RPMI7951 (cell line): ENCODE measurements around the gene PNPLA7. TPM values are rescaled to one million over a fixed set of nuclear protein-coding genes. Genes with fewer than 3 reads are reported as not detected.

Experiments
- DNase-seq: peaks from one replicate; pipeline ENCODE4 v3.0.0-alpha.2; 2012; ENCODE audit warnings: low read depth
- total RNA-seq: library from RNA; depleted of rRNA; stranded (reverse); fragments of >200 nt; shearing (Covaris generic); gene quantifications from 2 replicates; pipeline ENCODE4 v1.2.3, GENCODE V29; 2014

The PNPLA7 gene
- total RNA-seq, 1 experiment from 2014 or later: not detected

DNA sequence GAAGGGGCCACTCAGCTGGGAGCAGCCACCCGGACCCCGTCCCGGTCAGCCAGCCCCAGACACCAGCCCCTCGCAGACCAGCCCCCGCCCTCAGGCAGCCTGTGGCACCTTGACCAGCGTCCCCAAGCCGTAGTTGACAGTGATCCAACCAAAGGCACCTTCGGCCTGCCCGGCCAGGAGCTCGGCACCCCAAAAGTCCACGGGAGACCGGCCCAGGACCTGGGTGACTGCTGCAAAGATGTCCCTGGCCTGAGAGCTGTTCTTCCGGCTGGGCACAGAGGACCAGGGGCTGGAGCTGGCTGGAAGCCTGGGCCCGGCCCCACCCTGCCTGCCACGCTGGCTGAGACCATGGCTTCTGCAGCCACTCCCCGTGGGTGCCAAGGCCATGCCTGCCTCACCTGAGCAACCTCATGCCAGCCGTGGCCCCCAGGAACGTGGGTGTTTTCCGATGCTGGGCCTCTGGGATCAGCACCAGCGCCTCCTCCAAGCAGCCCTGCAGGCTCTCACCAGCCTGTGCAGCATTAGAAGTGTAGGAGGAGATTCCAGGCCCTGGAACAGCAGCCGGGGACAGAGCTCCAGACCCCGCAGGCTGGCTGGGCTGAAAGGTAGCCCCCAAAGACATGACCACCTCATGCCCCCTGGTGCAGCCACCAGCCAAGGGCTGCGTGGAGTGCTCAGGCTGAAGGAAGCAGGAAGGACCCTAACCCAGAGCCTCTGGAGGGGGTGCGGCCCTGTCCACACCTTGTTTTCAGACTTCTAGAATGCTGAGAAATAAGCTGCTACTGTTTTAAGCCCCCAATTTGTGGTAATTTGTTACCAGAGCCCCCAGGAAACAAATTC is 113.2 kb downstream of the PNPLA7 start:
- no peak for DNase-seq

DNA sequence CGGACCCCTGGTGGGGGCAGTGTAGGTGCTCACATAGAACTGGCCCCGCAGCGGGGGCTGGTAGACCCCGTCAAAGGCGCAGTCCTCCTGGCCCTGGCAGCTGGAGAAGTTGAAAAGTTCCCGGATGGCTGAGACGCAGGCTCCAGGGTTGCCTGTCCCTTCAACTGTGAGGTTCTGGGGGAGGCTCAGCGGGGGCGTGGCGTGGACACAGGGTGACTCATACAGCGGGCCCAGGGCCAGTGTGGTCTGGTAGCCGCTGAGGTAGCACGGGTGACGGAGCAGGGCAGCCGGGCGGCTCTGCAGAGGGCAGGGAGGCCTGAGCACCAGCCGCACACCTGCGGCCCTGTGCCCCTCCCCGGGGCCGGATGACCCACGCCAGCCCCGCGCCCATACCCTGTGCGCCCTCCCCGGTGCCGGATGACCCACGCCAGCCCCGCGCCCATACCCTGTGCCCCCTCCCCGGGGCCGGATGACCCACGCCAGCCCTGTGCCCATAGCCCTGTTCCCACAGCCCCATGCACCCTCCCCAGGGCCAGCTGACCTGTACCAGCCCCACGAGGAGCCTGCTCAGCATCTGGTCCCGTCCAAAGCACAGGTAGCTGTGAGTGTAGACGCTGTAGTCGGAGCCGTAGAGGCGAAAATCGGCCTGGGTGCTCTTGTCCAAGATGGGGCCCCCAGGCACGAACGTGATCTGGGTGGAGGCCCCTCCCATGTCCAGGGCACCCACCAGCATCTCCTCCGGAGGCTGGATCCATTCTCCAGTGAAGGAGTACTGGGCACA is 114.0 kb downstream of the PNPLA7 start:
- DNase-seq: peak; percentile 84

DNA sequence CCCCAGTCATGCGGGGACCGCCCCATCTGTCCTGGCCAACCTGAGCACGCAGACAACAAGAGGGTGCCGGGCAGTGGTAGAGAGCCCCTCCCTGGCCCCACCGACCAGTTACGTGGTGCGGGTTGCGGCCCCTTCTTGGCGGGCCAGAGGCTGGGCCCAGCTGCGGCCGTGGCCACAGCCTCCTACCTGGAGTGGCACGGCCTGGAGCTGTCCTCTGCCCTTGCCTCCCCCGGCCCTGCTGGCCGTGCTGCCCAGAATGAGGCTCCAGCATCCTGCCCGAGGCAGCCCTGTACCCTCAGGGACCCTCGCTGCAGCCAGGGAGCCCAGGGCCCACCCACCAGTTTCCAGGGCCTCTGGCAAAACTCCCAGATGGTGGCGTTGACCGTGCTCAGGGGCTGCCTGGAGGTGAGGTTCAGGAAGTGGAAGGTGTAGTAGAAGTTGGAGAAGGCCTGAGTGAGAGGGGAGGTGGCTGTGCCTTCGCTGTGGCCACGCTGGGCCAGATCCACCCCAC is 114.8 kb downstream of the PNPLA7 start:
- no peak for DNase-seq

DNA sequence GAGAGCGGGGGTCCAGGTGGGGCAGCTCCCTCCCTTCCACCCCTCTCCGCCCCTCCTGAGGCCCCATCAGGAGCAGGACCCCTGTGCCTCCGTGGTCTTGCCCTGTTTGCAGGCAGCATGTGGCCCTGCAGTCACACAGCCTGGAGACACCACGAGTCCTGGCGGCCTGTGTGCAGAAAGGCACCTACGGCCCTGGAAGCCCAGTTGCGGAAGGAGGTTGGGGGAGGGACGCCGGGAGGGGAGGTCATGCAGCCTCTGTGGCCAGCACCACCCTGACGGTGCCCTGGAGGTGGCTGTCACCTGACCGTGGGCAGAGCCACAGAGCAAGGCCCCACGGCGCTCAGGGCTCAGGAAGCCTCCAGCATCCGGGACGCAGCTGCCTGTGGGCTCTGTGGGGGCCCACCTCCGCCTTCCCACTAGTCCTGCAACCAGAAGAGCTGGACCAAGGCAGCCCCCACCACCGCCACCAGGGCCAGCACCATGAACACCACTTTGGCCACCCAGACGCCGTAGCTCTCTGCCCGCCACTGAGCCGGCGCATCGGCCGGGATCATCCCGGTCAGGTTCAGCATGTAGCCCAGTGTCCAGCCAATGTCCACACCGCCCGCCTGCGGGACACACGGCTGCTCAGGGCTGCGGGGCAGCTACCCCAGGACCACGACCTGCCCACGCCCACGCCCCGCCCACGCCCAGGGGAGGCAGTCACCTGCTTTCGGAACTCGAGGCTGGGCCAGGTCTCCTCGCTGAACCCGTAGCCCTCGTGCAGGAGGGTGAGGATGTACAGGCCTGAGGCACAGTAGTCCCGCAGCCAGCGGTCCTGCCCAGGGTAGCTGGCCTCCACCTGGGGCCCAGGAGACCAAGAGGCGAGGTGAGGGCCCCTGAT is 115.5 kb downstream of the PNPLA7 start:
- DNase-seq: no peak

DNA sequence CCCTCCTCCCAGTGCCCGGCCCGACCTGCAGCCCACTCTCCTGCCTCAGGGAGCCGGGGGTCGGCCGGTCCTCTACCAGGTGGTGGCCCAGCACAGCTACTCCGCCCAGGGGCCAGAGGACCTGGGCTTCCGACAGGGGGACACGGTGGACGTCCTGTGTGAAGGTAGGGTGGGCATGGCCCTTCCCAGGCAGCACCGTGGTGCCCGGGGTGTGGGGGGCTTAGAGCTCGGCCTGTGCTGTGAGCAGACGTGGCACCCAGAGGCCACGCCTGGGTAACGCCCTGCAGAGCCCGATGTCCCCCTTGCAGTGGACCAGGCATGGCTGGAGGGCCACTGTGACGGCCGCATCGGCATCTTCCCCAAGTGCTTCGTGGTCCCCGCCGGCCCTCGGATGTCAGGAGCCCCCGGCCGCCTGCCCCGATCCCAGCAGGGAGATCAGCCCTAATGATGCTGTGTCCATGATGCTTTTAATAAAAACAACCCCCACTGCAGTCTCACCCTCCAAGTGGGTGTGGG is 116.2 kb downstream of the PNPLA7 start:
- DNase-seq: no peak

DNA sequence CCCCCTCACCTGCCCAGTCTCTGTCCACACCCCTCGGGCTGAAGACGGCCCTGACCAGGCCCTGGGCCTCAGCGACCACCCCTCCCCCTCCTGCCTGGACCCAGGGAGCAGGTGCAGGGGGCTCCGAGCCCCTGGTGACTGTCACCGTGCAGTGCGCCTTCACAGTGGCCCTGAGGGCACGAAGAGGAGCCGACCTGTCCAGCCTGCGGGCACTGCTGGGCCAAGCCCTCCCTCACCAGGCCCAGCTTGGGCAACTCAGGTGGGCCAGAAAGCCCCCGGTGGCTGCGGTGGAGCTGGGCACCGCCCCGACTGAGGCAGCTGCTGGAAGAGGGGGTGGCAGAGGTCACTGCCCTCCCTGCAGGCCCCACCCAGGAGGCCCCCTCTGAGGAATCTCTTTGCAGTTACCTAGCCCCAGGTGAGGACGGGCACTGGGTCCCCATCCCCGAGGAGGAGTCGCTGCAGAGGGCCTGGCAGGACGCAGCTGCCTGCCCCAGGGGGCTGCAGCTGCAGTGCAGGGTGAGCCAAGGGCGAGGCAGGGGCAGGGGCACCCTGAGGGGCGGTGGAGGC is 116.8 kb downstream of the PNPLA7 start:
- DNase-seq: no peak

DNA sequence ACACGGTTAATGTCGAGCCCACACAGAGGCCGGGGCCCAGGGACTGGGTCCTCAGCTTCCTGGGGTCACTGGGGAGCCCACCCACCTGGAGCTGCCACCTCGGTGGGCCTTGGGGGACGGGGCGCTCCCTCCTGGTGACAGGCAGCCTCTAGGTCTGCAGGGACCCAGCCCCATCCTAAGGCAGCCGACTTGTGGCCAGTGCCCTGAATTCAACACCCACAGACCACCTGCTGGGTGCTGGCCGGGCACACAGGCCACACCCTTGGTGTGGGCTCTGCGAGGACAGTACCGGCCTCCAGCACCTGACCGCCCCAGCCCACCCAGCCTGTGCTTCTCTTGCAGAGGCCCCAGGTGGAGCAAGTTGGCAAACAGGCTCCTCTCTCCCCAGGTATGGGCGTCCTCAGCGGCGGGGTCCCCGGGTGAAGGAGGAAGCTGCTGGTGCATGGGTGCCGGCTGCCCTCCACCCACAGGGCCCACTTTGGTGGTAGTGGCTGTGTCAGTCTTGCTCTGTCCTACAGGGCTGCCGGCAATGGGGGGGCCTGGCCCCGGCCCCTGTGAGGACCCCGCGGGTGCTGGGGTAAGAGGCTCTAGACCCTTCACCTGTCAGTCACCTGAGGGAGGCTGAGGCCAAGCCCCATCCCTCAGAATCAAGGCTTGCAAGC is 117.4 kb downstream of the PNPLA7 start:
- no peak for DNase-seq

DNA sequence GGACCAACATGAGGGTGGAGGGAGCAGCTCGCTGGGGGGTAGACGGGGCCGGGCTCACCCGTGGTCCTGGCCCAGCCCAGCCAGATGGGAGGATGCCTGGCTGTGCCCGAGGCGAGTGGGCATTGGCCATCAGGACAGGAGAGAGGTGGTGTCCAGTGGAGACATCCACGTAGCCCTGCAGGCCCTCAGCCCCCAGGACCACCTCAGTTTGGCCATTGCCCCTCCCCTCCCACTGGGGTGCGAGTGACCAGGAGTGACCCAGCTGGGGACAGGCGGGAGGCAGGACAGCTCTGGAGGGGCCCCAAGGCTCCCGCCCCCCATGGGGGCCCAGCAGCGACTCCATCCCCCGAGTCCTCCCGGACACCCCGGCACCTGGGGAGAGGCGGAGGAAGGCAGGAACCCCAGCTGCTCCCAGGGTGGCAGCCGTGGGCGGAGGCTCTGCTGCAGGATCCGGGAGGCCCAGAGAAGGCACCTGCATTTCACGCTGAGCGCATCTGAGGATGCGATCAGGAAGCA is 118.7 kb downstream of the PNPLA7 start:
- DNase-seq: no peak

DNA sequence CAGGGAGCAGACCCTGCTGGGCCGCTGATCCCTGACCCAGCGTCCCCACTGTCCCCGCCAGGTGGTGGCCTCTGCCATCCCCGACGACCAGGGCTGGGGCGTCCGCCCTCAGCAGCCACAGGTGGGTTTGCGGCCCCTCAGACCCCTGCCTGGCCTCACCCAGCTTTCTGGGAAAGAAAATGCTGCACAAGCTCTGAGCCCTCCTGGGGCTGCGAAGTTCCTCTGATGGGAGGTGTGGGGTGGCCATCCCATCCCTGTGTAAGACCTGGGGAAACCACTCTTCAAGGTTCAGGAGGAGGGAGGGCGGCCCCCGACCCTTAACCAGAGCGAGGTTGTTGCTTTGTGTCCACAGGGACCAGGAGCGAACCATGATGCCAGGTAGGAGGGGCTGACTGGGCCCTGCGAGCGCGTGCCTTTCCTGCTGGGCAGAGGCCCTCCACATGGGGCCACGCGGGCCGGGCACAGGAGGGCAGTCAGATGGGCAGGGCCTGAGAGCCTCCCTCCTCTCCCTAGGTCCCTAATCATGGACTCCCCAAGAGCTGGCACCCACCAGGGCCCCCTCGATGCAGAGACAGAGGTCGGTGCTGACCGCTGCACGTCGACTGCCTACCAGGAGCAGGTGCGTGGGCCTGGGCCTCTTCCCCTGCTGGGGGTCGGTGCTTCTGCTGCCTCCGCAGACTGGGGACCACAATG is 119.3 kb downstream of the PNPLA7 start:
- DNase-seq: no peak

DNA sequence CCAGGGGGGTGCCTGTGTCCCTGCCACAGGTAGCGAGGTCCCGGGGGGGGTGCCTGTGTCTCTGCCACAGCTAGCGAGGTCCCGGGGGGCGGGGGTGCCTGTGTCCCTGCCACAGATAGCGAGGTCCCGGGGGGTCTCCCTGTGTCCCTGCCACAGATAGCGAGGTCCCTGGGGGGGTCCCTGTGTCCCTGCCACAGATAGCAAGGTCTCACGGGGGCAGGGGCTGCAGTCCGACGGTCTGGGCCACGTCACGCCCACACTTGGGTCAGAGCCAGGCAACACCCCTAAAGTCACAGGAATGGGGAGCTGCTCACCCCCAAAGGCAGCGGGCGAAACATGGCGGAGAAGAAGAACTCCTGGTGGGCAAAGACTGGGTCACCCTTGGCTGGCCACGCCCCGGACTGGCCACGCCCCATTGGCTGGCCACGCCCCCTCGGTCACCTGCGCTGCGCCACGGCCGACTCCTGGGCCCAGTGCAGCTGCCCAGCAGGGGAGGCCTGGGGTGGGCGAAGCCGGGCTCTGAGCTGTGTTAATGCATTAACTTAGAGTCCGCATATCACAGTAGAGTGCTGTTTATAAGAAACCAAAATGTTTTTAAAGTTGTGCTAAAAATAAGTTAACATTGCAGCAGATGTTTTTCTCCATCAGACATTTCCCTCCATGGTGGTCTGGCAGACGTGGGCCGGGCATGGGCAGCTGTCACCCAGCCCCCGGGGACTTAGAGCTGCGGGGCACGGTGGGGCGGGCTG is 120.1 kb downstream of the PNPLA7 start:
- no peak for DNase-seq

DNA sequence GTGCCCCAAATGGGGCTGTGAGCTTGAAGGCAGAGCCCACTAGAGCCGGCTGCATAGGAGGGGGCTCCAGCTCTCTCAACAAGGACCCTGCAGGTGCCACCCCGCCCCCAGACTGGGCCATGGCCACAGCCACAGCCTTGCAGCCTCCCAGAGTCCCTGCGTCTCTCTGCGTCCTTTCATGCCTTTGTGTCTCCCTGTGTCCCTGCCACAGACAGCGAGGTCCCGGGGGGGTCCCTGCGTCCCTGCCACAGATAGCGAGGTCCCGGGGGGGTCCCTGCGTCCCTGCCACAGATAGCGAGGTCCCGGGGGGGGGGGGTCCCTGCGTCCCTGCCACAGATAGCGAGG is 120.7 kb downstream of the PNPLA7 start:
- DNase-seq: no peak

DNA sequence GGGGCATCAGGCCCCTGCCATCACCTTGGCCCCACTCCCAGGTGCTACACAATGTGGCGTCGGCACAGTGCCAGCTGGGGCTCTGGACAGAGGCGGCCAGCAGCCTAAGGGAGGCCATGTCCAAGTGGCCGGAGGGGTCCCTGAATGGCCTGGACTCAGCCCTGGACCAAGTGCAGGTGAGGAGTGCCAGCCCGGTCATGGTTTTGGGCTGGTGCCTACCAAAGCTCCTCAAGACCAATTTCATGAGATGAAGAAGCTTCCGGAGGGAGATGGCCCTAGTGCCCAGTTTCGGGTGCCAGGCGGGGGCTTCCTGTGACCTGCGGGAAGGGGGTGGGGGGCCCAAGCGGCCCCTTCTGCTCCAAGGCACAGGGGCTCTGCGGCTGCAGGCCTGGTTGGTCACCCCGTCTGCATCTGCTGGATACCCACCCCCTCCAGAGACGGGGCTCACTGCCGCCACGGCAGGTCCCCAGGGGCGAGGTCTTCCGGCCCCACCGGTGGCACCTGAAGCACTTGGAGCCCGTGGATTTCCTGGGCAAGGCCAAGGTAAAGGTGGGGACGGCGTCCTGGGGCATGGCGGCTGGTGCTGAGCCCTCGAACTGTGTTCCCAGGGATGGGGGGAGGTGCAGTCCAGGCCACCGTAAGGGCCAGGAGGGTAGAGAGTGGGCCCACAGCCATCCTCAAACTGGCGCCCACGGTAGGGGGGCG is 121.2 kb downstream of the PNPLA7 start:
- DNase-seq: no peak

DNA sequence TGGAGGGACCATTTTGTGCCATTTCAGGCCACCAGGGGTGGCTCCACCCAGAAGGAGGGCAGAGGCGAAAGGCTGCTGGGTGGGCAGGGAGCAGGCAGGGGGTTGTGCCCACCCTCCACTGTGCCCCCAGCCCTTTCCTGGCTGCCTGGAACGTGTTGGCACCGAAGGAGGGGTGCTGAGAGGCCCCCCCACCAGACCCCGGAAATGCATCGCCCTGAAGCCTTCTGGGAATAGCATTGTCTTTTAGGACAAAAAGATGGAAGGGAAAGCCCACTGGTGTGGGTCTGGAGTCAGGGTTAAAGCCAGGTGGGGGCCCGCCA is 121.9 kb downstream of the PNPLA7 start:
- no peak for DNase-seq

DNA sequence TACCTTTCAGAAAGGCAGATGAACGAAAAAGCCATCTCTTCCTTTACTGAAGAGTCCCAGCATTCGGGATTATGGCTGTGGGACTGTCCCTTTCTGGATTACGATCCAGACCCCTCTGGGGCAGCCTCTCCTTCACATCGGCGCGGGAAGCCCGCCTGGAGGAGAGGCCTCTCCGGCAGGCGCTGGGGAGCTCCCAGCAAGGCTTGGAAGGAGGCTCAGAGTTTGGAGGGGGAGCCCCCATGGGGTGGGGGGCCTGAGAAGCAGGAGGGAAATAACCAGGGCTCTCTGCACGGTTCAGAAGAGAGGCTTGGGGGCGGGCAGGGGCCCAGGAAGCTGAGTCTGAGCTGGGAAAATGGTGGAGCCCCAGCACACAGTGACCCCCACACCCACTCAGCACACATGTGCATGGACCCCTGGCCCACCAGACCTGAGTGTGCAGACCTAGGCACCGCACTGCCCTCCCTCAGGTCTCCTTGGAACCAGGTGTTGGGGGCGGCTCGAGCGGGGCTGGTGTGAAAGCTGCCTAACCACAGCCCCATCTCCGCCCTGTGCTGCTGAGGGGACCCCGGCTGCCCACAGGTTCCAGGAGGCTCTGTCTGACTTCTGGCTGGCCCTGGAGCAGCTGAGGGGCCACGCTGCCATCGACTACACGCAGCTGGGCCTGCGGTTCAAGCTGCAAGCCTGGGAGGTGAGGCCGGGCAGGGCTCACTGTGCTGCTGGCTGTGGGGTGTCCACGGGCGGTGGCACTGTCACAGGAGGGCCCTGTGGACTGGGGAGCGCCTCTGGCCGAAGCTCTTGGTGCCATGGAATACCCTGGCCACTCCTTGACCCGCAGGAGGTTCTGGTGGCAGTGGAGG is 122.5 kb downstream of the PNPLA7 start:
- DNase-seq: no peak

DNA sequence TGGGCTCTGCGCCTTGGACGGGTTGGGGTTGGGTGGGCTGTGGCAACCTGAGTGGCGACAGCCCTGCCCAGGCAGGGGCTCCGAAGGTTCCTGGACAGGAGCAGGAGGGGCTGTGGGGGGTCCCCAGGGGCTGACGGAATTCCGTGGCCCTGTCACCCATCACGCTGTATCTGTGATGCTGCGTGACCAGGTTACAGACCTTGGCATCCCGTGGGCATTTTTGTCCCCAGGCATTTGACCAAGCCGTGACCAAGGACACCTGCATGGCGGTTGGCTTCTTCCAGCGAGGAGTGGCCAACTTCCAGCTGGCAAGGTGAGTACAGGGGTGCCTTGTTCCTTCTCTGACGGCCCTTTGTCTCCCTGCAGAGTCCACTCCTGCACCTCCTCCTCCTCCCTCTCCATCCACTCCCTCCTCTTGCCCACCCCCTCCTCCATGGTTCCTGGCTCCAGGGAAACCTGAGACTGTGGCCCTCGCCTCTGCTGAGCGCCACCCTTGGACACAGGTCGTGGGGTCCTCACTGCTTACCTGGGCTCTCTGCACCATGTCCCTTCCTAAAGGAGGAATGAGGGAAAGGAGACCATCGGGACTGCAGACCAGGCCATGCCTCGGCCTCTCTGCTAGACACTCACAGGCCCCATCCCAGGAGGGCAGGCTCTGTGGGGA is 124.1 kb downstream of the PNPLA7 start:
- DNase-seq: no peak

DNA sequence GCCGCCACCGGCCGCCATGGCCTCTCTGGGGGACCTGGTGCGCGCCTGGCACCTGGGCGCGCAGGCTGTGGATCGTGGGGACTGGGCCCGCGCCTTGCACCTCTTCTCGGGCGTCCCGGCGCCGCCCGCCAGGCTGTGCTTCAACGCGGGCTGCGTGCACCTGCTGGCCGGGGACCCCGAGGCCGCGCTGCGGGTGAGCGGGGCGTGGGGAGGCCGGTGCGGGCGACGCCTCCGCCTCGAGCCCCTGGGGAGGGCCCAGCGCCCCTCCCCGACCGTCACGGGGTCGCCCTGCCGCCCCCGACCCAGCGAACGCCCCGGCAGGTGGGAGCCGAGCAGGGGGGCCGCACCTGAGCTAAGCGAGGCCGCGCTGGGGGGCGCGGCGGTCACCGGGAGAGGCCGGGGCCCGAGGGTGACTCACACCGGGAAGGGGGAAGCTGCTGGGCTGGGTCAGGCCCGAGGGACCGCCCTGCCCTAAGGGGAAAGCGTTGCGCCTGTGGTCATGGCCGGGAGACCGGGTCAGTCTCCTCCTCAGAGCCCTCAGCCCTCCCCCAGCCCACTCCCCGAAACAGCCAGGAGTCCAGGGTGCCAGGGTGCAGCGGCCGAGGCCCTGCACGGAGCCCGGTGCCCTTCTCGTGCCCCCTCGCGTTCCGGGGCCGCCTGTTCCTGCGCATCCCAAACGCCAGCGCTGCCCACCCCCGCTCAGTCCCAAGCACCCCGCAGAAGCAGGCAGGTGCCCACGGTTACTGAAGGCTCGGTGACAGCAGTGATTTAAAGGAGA is 126.5 kb downstream of the PNPLA7 start:
- DNase-seq: peak; percentile 28
